Measurements from ENCODE around the gene CLSTN1. TPM values are rescaled to one million over a fixed set of nuclear protein-coding genes. Genes with fewer than 3 reads are reported as not detected.
"Not testable (repeated sequence)": the region's sequence is repeated elsewhere in the genome, so short reads cannot be mapped to it uniquely, and the experiment has no call there.

The CLSTN1 gene
- total and polyA plus RNA-seq, 5 donors: 51.4 to 72.1 (median 69.4) TPM

- H3K4me1 ChIP-seq (ENCODE audit: control insufficient read depth, insufficient read depth, low read length); H3K9me3 ChIP-seq (ENCODE audit: control insufficient read depth, low read length); H3K27me3 ChIP-seq (ENCODE audit: control insufficient read depth, insufficient read depth); H3K27ac ChIP-seq (ENCODE audit: low read length); intact Hi-C loops (cut with DNase I); ATAC-seq; H3K4me3 ChIP-seq (ENCODE audit: low read length); DNase-seq: not testable (repeated sequence)
- WGBS: 96% methylated on average over 25 of the region's 25 CpGs
These were observed 61.3 kb downstream of the CLSTN1 start for GRCh38 chr1:9762446-9762845.

- Histone ChIP-seq H3K4me3 (ENCODE audit: low read length) (no peak overlapping the region), H3K4me1 (ENCODE audit: control insufficient read depth, insufficient read depth, low read length) (no peaks in the 10 kb centered on the region), H3K27me3 (ENCODE audit: control insufficient read depth, insufficient read depth) (no peaks in the 10 kb centered on the region), H3K9me3 (ENCODE audit: control insufficient read depth, low read length) (no peaks in the 10 kb centered on the region), H3K27ac (ENCODE audit: low read length) (no peak overlapping the region)
- ATAC-seq (no peak), DNase-seq (no peak)
- intact Hi-C loops (cut with DNase I): no loop called here
- 88% methylated on average over 9 of the region's 9 CpGs for WGBS
These were observed 61.9 kb downstream of the CLSTN1 start for GRCh38 chr1:9761855-9762254.

DNA sequence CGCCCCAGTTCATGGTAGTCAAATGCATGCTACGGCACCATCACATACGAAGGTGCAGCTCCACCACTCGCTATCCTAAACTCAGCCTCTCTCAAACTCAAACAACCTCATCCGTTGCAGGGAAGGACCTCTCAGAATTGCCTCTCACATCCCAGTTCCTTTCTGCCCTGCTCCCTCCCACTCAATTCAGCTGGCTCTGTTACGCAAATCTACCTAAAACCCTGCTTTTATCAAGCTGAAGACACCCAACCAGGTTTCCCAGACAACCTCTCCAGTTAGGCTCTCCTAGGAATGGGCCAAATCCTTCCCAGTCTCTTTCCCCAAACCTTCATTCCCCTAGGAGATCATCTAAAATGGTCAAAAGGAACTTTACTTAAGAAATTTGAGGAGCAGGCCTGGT, 62.9 kb downstream of the CLSTN1 start:
- H3K9me3 ChIP-seq (ENCODE audit: control insufficient read depth, low read length): no peaks in the 10 kb centered on the region
- ATAC-seq (no peak), DNase-seq (no peak)
- H3K27me3 ChIP-seq (ENCODE audit: control insufficient read depth, insufficient read depth): no peaks in the 10 kb centered on the region
- intact Hi-C loops (cut with DNase I): no loop called here
- 98% methylated on average over 6 of the region's 6 CpGs for WGBS
- no peak overlapping the region for H3K4me3 ChIP-seq (ENCODE audit: low read length)
- no peaks in the 10 kb centered on the region for H3K4me1 ChIP-seq (ENCODE audit: control insufficient read depth, insufficient read depth, low read length)
- H3K27ac ChIP-seq (ENCODE audit: low read length): no peak overlapping the region

DNA sequence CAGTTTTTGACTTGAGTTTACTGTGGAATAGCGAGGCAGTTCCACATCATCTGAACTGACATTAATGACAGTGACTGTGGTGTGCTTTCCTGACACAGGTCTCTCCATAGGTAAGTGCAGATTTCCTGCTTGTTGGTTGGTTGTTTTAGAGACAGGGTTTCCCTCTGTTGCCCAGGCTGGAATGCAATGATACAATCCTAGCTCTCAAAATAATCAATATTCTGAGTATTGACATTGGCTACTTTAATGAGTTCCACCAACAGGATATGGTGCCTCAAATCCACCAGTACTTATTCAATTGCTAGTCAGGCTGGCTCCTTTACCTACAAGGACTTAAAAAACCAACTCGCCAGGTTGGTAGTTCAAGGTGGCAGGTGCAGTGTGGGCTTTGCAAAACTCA, 63.8 kb downstream of the CLSTN1 start:
- no peaks in the 10 kb centered on the region for H3K27me3 ChIP-seq (ENCODE audit: control insufficient read depth, insufficient read depth)
- ATAC-seq (no peak), DNase-seq (no peak)
- H3K9me3 ChIP-seq (ENCODE audit: control insufficient read depth, low read length): no peaks in the 10 kb centered on the region
- H3K4me1 ChIP-seq (ENCODE audit: control insufficient read depth, insufficient read depth, low read length): peaks cover 1% of the 10 kb centered on the region
- no peak overlapping the region for H3K4me3 ChIP-seq (ENCODE audit: low read length)
- 93% methylated on average over 2 of the region's 2 CpGs for WGBS
- H3K27ac ChIP-seq (ENCODE audit: low read length): no peak overlapping the region
- intact Hi-C loops (cut with DNase I): loop anchor here in 1 of 4 donors (10.0 kb wide), 1 partner anchor 65 kb away; no protein-coding TSS in a partner anchor

GRCh38 chr1:9758559-9759121, 65.1 kb downstream of the CLSTN1 start:
- no peak for ATAC-seq
- WGBS: 90% methylated on average over 10 of the region's 10 CpGs
- intact Hi-C loops (cut with DNase I): loop anchor here in 1 of 4 donors (10.0 kb wide), 1 partner anchor 64 kb away; no protein-coding TSS in a partner anchor

DNA sequence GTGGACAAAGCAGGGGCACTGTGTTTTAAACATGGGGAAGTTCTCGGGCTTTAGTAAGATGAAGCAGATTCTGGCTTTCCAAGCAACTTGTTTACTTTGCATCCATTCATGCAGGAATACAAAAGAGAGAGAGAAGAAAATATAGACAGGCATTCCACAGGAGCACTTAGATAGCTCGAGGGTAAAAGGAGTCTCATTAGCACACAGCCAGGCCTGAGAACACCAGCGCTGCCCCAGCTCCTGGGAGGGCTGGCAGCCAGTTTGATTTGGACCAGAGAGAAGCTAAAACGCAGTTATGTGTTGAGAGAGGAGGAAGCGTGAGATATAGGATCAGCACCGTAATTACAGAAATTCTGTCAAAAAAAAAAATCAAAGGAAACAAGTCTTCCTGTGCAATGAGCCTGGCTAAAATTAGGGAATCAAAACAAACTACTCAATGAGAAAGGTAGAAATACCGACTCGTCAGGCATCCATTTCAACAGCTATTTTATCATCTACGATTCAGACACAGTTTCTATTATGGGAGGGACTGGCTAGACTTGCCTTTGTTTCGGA, 68.2 kb downstream of the CLSTN1 start:
- Histone ChIP-seq H3K4me3 (ENCODE audit: low read length) (no peak overlapping the region), H3K27me3 (ENCODE audit: control insufficient read depth, insufficient read depth) (no peaks in the 10 kb centered on the region), H3K9me3 (ENCODE audit: control insufficient read depth, low read length) (no peaks in the 10 kb centered on the region), H3K27ac (ENCODE audit: low read length) (no peak overlapping the region), H3K4me1 (ENCODE audit: control insufficient read depth, insufficient read depth, low read length) (peaks cover 2% of the 10 kb centered on the region)
- DNase-seq (no peak), ATAC-seq (peak; percentile 51 to 66)
- 34% methylated on average over 10 of the region's 10 CpGs for WGBS
- intact Hi-C loops (cut with DNase I): loop anchor here in 1 of 4 donors (10.0 kb wide), 1 partner anchor 61 kb away; no protein-coding TSS in a partner anchor

More at GRCh38 chr1:9758559-9759121, 65.1 kb downstream of the CLSTN1 start:
- DNase-seq: no peak
- H3K4me3 ChIP-seq (ENCODE audit: low read length): no peak overlapping the region
- no peaks in the 10 kb centered on the region for H3K27me3 ChIP-seq (ENCODE audit: control insufficient read depth, insufficient read depth)
- peaks cover 2% of the 10 kb centered on the region for H3K4me1 ChIP-seq (ENCODE audit: control insufficient read depth, insufficient read depth, low read length)
- peak overlapping the region; percentile 8 for H3K27ac ChIP-seq (ENCODE audit: low read length)
- no peaks in the 10 kb centered on the region for H3K9me3 ChIP-seq (ENCODE audit: control insufficient read depth, low read length)

GRCh38 chr1:9753121-9753531, 70.6 kb downstream of the CLSTN1 start:
- Histone ChIP-seq H3K4me3 (ENCODE audit: low read length) (no peak overlapping the region), H3K27ac (ENCODE audit: low read length) (no peak overlapping the region), H3K9me3 (ENCODE audit: control insufficient read depth, low read length) (no peaks in the 10 kb centered on the region), H3K27me3 (ENCODE audit: control insufficient read depth, insufficient read depth) (no peaks in the 10 kb centered on the region), H3K4me1 (ENCODE audit: control insufficient read depth, insufficient read depth, low read length) (peaks cover 2% of the 10 kb centered on the region)
- intact Hi-C loops (cut with DNase I): loop anchor here in 1 of 4 donors (10.0 kb wide), 1 partner anchor 58 kb away; no protein-coding TSS in a partner anchor
- WGBS: 70% methylated on average over 12 of the region's 12 CpGs
- peak; percentile 73 to 82 (median 78) for DNase-seq
- ATAC-seq: peak; percentile 34 to 41

DNA sequence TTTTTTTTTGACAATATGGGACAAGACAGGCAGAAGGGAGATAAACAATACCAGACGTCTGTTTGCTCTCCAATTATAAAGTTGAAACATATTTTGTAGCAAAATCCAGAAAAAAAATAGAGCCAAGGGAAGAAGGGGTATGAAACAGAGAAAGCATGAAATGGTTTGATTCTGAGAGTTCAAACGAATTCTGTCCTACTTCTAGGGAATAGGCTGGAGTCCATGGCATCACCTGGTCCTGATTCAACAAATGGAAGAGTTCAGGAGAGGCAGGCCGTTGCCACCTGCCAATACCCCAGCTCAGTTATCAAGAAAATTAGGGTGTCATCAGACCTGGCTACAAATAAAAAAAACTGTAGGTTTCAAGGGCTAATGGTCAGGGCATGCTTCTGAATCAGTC, 71.8 kb downstream of the CLSTN1 start:
- Histone ChIP-seq H3K4me3 (ENCODE audit: low read length) (no peak overlapping the region), H3K4me1 (ENCODE audit: control insufficient read depth, insufficient read depth, low read length) (peaks cover 2% of the 10 kb centered on the region), H3K27me3 (ENCODE audit: control insufficient read depth, insufficient read depth) (no peaks in the 10 kb centered on the region), H3K27ac (ENCODE audit: low read length) (no peak overlapping the region), H3K9me3 (ENCODE audit: control insufficient read depth, low read length) (no peaks in the 10 kb centered on the region)
- ATAC-seq (no peak), DNase-seq (no peak)
- intact Hi-C loops (cut with DNase I): loop anchor here in 1 of 4 donors (10.0 kb wide), 1 partner anchor 57 kb away; no protein-coding TSS in a partner anchor
- 78% methylated on average over 3 of the region's 3 CpGs for WGBS

DNA sequence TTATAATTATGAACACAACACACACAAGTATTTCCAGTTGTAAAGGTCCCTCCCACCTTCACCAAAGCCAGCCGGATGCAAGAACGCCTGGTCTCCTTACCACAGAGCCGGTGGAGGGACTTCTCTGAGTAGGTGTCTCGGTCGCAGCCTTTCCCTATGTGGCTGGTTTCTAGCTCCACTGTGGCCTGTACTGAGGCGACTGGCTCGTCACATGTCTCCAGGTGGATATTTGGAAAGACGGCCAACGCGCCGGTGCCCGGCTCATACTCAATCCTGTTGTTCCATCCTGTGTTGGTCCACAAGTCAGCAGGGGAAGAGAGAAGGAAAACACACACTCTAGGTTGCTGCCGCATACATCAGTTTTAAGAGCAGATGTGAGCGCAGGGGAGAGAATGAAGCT, 74.4 kb downstream of the CLSTN1 start:
- Histone ChIP-seq H3K27me3 (ENCODE audit: control insufficient read depth, insufficient read depth) (no peaks in the 10 kb centered on the region), H3K27ac (ENCODE audit: low read length) (no peak overlapping the region), H3K9me3 (ENCODE audit: control insufficient read depth, low read length) (no peaks in the 10 kb centered on the region), H3K4me3 (ENCODE audit: low read length) (no peak overlapping the region), H3K4me1 (ENCODE audit: control insufficient read depth, insufficient read depth, low read length) (no peaks in the 10 kb centered on the region)
- WGBS: 97% methylated on average over 14 of the region's 14 CpGs
- DNase-seq: no peak
- intact Hi-C loops (cut with DNase I): no loop called here
- no peak for ATAC-seq

GRCh38 chr1:9748391-9748790, 75.4 kb downstream of the CLSTN1 start:
- H3K4me1 ChIP-seq (ENCODE audit: control insufficient read depth, insufficient read depth, low read length); ATAC-seq; H3K9me3 ChIP-seq (ENCODE audit: control insufficient read depth, low read length); H3K4me3 ChIP-seq (ENCODE audit: low read length); DNase-seq; H3K27ac ChIP-seq (ENCODE audit: low read length); H3K27me3 ChIP-seq (ENCODE audit: control insufficient read depth, insufficient read depth); intact Hi-C loops (cut with DNase I): not testable (repeated sequence)
- WGBS: 94% methylated on average over 9 of the region's 9 CpGs

- Histone ChIP-seq H3K9me3 (ENCODE audit: control insufficient read depth, low read length) (no peaks in the 10 kb centered on the region), H3K4me1 (ENCODE audit: control insufficient read depth, insufficient read depth, low read length) (no peaks in the 10 kb centered on the region), H3K4me3 (ENCODE audit: low read length) (no peak overlapping the region), H3K27me3 (ENCODE audit: control insufficient read depth, insufficient read depth) (no peaks in the 10 kb centered on the region), H3K27ac (ENCODE audit: low read length) (no peak overlapping the region)
- intact Hi-C loops (cut with DNase I): no loop called here
- WGBS: 88% methylated on average over 7 of the region's 7 CpGs
- no peak for DNase-seq
- no peak for ATAC-seq
These were observed 77.1 kb downstream of the CLSTN1 start for GRCh38 chr1:9746651-9747050.

Measured in right cardiac atrium (tissue), 5 donors.